A204.1 (cell line): ENCODE measurements around the gene OTOF.

Source experiments
- FAIRE-seq: peaks from 2 replicates; lab custom pipeline; 2012; peaks lifted over from hg19 to GRCh38; lab: Jason Lieb, UNC

OTOF gene

DNA sequence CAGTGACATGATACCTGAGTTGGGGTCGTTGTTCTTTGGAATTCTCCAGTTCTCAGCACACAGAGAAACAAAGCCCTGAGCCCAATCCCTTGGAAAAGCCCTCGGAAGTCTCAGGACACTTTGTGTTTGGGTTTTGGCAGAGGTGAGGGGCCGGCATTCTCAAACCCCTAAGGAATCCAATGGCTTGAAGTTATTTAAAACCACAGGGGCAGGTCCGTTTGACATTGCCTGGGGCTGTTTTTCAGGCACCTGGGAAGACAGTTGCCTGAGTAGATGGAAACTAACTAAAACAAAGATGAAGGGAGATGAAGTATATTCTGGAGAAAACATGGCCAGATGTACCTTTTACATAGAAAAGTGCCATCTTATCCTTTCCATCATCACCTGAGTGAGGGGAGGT is 22.5 kb upstream of the OTOF start:
- FAIRE-seq = no peak

DNA sequence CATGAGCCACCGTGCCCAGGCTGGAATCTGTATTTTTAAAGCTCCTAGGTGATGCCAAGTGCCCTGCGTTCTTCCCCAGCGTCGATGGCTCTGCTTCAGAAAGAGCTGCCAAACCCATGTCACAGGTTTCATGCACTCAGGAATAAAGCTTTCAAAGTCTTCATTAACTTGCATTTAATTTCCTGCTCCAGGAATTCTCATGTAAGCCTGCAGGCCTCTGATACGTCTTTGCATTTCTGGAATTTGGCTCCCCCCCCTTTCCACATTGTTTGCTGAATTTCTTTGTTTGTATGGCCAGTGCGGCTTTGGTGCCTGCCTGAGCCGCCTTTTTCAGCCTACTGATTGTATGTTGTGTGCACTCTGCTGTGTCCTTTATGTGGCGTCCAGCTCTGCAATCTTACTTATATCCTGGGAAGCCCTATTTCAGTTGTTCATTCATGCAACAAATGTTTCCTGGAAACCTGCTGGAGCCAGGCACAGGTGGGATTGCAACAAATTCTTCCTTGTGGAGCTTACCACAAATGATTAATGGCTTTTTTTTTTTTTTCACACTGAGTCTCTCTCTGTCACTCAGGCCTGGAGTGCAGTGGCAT is 17.9 kb upstream of the OTOF start:
- no peak for FAIRE-seq

DNA sequence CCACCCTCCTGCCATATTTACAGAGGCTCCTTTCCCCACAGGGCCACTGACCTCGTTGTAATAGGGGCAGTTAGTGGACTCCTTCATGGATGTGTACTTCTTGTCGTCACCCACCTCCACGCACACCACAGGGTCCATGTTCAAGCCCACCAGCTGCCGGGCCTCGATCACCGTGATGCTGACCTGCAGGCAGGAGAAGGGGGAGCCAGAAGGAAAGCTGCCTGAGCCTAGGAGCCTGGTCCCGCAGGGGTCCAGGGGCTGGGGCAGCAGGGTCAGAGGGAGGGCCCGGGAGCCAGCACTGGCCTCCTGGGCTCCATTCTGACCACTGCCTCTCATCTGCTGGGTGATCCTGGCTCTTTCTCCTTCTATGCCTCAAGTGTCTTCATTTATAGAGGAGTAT is 17.0 kb upstream of the OTOF start:
- no peak for FAIRE-seq

DNA sequence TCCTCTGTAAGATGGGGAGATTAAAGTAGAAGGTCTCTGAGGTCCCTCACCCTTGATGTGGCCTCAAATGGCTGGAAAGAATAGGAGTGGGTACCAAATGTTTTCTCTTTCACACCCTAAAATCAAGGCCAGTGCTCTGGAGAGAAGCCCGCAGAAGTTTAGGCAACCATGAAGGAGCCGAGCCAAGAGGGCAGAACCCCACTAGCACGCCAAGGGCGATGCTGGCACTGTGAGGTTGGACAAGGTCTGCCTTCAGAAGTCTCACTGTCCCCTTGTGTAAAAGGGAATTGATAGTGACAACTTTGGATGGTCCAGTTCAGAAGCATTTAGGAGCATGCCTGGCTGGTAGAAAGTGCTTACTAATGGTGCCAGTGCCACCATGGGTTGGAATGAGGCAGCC is 16.3 kb upstream of the OTOF start:
- no peak for FAIRE-seq

DNA sequence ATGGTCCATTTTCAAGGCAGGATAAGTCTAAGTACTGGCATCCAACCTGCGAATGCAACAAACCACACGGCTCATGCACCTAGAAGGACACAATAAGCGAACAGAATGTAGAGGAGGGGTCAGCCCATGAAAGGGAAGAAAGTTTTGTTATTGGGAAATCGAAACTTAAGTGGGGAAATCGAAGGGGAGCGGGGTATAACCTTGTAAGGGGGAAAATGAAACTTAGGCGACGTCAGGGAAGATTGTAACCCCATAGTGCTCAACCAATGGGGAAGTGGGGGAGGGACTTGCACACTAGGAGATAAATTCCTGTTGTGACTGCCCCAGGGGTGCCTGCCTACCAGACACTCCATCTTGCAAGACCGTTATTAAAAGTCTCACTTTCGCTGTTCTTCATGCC is 15.6 kb upstream of the OTOF start:
- no peak for FAIRE-seq

DNA sequence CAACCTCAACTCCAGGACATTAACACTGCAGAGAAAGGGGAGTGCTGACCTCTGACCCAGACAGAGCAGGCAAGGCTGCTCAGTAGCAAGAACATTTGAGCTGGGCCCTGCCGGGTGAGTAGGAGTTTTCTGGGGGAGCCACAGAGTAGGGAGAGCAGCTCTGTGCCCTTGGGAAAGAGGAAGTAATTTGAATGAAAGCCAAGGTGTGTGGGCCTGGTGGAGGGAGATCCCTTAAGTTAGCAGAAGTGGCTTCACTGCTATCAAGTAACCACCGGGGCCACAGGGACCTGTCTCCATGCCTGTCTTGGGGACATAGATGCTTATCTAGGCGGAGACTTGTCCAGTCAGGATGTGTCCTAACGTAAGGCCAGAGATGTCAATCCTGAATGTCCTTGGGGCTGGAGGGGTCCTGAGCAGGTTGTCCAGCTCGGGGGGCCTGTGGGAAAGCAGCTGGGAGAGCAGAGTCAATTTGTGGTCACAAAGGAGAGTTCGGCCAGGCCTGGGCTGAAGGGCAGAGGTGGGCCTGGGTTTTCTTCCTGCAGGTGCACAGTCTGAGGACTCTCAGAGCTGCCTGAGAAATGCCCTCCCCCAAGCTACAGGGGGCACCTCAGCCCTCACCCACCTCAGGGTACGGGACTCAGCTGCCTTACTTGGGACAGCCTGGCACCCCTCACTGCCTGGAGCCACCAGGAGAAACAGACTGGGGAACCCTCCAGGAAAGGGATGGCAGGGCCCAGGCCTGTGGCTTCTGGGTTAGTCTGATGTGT is 15.0 kb upstream of the OTOF start:
- FAIRE-seq = no peak

DNA sequence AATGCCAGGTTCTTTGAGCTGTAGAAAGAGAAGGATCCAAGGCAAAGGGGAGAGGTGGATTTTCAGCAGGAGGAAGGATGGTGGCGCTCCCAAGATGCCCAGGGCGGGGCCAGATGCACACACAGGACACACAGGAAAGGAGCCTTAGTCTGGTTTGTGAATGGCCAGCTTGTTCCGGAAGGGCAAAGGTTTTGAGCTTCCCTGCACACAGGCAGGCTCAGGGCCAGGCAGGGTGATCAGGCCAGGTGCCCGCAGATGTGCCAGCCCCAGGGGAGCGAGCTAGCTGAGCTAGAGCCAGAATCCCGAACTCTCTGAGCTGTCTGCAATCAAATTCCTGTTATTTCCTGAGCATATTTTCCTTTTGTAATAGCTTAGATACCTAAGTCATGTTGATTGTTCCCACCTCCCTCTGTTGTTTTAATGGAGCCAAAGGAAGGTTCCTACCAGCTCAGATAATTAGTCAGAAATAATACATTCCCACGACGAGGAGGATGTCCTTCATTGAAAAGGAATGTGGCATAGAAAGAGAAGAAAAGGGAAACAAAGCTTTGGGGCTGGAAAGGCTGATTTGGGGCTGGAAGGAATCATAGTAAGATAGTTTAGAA is 13.7 kb upstream of the OTOF start:
- FAIRE-seq = no peak

DNA sequence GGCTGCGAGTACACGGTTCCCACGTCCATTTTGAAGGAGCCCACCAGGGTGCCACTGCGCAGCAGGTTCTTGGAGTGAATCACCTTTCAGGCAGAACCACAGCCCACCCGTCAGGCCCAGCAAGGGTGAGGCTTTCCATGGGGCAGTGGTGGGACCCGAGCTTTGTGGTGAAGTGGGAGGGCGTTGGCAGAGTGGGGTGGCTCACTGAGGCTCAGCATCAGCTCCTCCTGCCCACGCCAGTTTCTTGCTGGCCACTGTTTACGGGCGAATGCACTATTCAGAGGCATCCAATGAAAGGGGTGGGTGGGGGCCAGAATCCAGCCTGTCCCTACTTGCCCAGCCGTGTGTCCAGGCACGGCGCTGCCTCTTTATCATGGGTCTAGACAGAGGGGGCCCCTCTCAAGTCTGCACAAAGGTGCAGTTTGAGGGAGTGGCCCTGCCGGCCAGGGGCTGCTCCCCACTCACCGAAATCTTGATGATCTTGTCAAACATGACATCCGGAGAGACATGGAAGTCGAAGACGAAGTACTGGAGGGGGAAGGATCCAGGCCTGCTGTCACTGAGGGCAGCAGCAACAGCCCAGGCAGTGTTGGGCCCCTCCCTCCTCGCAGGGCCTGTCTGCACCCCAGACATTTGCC is 11.4 kb upstream of the OTOF start:
- no peak for FAIRE-seq

DNA sequence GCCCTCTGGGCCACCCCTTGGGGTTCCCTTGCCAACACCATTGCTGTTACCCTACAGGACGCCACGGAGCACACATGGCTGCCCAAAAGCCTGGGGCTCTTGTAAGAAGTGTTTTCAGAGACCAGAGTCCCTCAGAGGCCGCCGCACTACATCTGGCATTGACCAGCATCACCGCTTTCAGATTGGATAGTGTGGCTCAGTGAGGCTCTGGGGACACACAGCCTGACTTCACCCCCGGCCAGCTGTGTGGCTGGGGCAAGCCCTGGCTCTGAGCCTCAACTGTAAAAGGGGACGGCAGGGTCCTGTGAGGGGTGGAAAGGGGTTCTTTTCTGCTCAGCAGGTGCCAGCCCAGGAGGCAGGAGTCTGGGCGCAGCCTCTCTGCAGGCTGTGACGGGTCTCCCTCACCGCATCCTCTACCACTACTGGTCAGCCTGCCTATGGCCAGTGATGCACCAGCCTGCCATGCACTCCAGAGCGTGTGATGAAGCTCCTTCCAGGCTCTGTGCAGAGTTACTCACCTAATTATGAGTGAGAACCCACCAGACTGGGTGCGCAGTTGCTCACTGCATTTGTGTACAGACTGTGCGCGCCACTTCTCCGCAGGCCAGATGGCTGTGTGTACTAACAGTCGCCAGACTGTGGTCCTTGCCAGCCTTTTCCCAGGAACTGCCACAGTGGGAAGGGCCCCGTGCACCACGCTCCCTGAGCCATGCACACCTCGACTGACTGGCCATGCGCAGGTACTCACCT is 10.7 kb upstream of the OTOF start:
- FAIRE-seq = no peak

DNA sequence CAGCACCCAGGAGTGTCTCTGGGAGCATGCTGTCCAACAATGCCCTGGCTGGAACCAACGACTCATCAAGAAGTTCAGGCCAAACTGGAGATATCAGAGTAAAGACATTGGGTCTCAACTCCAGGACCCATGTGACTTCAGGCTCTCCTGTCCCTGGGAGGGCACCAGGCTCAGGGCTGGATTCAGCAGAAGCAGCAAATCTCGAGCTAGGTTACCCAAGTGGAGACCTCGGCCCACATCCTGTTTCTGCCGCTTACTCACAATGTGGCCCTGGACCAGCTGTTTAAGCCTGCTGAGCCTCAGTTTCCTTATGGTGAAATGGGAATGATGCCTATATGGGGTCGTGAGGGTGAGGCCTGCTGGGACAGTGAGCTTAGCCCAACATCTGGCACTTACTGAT is 9.3 kb upstream of the OTOF start:
- FAIRE-seq = no peak

DNA sequence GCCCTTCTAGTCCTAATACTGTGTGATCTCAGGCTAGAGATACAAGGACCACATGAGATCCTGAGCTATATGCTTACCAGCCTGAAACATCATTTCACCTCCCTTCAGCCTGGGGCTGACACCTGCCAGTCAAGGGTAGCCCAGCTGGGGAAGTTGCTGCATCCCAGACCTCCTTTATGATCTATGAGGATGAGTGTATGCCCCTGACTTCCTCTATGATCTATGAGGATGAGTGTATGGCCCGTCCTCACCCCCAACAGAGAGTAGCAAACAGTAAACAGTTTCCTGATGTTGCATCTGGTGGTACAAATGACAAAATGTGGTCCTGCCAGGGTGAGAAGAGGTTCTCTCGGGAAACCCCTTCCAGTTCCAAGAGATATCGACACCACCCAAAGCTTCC is 8.9 kb upstream of the OTOF start:
- FAIRE-seq = no peak

DNA sequence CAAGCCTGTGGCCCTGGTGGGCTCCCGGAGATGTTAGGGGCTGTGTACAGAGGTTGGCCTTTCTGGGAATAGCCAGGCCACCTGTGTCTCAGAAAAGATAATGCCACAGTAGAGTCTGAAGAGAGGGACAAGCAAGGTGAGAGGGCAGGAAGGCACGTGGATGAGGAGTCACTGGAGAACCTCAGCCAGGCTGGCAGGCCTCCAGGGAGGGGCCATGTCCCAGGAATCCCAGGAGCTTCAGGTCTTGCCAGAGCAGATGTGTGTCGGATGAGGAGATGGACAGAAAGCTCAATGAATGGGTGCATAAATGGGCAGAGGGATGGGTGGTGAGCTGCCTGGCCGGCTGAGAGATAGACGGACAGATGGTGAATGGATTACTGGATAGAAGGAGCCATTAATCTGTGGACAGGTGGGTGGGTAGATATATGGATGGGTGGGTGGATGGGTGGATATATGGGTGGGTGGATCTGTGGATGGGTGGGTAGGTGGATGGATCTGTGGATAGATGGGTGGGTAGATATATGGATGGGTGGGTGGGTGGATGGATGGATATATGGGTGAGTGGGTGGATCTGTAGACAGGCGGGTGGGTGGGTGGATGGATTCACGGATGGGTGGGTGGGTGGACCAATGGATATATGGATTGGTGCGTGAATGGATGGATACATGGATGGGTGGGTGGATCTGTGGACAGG is 7.9 kb upstream of the OTOF start:
- no peak for FAIRE-seq

DNA sequence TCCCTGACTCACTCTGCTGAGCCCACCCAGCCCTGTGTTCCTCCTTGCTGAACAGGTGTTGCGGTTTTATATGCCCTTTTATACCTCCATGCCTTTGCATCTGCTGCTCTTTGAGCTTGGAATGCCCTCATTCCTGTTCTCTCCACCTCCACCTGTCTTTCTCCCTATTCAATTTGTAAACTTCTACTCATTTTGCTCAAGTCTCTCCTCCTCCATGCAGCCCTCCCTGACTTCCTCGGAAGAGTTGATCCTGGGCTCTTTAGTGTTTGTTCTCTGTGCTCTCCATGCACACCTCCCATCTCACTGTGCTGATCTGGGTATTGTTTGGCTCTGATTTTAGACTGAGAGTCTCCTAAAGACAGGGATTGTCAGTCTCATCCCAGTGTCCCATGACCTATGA is 7.2 kb upstream of the OTOF start:
- FAIRE-seq = no peak

DNA sequence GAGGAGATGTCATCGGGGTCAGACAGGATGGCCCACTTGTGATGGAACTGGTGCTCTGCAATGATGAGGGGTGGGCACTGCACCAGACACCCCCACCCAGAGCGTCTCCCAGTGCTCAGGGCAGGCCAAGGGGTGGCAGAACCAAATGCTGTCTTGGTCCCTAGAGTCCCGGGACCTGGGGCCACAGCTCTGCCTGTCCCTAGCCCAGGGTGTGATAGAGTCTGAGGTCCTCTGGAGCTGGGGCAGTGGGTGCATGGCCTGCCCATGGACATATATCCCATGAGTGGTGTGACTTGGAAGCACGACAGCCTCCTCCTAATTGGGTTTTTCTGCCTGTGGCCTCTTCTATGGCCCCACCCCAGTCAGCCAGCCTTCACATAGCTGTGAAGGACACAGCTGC is 6.7 kb upstream of the OTOF start:
- no peak for FAIRE-seq

DNA sequence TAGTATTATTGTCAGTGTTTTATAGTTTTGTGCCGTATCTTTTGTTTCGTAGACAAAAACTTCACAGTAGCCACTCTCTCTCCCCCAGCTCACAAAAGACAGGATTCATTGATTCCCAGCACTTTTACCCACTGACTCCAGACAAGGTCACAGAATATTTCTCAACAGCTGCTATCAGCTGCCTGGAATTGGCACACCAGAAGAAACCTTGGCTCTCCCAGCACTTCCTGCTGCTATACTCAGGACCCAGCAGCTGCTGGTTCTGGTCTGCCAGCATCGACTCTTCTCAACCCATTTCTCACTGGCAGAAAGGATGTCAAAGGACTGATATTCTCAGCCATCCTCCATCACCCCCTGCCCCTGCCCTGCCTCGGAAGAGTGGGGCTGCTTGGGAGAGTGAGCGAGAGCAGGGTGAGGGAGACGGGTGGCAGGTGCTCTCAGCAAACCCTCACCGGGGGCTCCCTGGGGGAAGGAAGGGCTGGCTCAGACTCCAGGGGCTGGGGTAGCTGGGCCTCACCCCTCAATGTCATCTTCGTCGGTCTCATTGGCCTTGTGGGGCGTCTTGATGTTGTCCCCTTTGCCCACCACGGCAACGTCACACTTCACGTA is 6.1 kb upstream of the OTOF start:
- no peak for FAIRE-seq

DNA sequence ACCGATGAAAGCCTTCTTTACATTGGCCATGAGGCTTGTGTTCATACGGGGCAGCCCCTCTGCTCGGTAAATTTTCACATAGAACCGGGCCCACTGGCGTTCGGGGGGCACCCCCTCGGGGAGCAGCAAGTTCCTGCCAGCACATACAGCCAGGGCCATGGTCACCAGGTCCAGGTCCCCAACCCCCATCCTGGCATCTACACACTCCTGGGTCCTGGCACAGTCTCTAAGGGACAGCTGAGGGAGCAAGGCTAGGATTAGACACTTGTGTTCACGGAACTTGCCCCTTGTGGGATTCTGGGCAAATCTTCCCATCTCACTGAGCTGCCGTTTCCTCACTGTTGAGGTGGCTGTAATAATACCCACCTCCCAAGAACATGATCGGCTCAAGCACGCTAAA is 5.6 kb upstream of the OTOF start:
- no peak for FAIRE-seq

DNA sequence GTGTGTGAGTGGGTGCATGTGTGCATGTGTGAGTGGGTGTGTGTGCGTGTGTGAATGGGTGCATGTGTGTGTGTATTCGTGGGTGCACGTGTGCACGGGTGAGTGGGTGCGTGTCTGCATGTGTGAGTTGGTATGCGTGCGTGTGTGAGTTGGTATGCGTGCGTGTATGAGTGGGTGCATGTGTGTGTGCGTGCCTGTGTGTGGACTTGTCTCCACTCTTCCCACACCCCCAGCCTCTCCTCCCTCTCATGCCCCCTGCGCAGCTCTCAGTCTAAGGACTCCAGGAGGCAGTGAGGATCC is 5.1 kb upstream of the OTOF start:
- FAIRE-seq = no peak

DNA sequence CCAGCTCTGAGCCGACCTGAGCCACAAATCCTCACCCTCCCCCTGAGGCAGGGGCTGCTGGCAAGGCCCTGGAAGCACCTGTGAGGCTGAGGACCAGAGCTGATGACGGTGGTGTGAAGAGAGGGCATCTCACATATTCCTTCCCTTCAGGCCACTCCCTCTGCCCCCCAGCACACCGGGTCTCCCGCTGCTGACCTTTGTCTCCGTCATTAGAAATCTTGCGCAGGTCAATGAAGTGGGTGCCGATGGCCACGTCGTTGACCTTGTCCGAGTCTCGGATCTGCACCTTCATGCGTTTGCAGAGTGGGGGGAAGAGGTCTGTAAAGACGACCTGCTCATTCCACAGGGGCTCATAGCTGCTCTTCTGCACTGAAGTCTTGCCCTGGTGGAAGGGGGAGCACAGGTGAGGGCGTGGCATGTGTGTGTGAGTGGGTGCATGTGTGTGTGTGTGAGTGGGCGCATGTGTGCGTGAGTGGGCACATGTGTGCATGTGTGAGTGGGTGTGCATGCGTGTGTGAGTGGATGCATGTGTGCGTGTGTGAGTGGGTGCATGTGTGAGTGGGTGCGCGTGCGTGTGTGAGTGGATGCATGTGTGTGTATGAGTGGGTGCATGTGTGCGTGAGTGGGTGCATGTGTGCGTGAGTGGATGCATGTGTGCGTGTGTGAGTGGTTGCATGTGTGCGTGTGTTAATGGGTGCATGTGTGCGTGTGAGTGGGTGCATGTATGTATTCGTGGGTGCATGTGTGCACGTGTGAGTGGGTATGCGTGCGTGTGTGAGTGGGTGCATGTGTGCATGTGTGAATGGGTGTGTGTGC is 4.5 kb upstream of the OTOF start:
- FAIRE-seq = no peak

DNA sequence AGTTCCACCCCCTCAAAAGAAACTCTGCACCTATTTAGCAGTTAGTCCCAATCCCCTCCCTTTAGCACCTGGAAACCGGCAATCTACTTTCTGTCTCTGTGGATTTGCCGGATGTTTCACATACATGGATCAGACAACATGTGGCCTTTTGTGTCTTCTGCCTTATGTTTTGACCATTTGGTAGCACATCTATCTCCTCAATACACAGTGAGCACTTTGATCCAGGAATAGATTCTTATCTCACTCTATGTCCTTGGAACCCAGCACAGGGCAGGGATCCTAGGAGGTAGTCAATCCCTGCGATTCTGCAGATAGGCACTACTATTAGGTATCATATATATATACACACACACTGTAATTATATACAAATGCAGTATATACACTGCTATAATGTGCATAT is 3.8 kb upstream of the OTOF start:
- no peak for FAIRE-seq

DNA sequence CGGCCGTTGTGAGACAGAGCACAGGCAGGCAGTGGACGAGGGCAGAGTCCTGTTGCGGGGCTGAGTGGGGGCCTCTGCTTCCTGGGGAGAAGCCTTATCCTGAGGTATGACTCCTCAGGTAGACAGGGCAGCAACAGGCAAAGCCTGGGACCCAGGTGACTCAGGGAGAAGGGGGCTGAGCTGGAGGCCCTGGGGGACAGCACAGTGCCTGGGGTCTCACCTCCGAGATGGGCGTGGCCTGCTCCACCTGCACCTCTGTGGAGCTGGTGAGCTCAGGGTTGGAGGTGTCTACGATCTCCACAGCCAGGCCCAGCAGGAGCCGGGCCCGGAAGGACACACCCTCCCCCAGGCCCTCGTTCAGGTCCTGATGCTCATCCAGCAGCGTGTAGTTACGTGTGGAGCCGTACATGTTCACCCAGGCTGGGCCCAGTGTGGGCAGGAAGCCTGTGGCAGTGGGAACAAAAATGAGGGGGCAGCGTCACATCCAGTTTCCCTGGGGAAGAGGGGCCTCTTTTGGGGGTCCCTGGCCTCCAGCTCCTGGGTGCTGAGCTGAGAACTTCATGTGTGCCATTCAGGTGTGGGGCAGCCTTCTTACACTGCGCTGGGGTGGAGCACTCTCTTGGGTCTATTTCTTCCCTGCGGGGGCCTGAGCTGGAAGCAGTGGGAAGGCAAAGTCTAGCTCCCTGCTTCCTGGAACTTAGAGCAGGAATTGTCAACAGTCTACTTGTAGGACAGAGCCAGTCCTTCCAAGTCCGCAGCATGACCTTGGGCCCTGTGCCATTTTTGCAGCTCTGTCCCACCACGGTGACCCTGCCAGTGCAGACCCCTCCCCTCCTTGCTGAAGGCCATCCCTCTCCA is 2.9 kb upstream of the OTOF start:
- FAIRE-seq = no peak
